ENCODE data around the gene GTF2A1L.
"Not testable (repeated sequence)": the region's sequence is repeated elsewhere in the genome, so short reads cannot be mapped to it uniquely, and the experiment has no call there.

Gene GTF2A1L

DNA sequence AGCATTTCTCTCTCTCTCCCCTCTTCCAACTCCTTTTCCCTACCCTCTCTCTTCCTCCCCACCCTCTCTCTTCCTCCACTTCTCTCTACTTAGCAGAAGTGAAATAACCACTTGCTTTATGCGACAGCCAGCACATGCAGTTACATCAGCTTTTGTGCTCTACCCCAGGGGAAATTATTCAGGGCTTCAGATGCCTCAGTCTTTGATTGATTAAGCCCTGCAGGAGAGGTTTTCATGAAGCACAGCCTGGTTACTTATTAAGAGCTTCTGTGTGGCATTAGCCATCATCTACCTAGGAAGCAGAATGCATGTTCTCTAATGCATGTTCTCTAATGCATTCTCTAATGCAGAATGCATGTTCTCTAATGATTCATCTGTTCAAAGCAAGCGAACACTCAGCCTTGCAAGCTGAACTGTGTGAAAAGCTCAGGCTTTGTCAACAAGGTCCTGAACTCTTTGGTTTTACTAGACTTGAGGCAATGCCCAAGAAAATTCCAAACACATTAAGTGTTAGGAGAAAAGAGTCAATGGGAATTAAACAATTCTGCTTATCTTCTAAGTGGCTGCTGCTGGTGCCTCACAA lies 81.8 kb downstream of the GTF2A1L start:
- ChIA-PET POLR2A (no interaction called here), CTCF (interaction anchor here (0.8 kb wide), 1 partner anchor 28 kb away, joined by 3 read pairs; no protein-coding TSS in a partner anchor)
- no peak for DNase-seq (ENCODE audit: extremely low spot score)
- no peak for TF ChIP-seq ELF4 (IDR thresholded peaks at IDR 0.05)
- no peak for TF ChIP-seq NFRKB (IDR thresholded peaks at IDR 0.05)

DNA sequence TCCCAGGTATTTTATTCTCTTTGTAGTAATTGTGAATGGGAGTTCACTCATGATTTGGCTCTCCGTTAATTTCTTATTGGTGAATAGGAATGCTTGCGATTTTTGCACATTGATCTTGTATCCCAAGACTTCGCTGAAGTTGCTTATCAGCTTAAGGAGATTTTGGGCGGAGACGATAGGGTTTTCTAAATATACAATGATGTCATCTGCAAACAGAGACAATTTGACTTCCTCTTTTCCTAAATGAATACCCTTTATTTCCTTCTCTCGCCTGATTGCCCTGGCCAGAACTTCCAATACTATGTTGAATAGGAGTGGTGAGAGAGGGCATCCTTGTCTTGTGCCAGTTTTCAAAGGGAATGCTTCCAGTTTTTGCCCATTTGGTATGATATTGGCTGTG lies 86.0 kb downstream of the GTF2A1L start:
- CTCF ChIA-PET; POLR2A ChIA-PET; DNase-seq (ENCODE audit: extremely low spot score): not testable (repeated sequence)

GRCh38 chr2:48707466-48707865 lies 89.8 kb downstream of the GTF2A1L start:
- no peak for DNase-seq (ENCODE audit: extremely low spot score)
- ChIA-PET POLR2A (no interaction called here), CTCF (no interaction called here)
- TF ChIP-seq ARNT (IDR thresholded peaks at IDR 0.05) (no peak), CTBP1 (IDR thresholded peaks at IDR 0.05; ENCODE audit: borderline replicate concordance) (no peak), L3MBTL2 (conservative IDR thresholded peaks at IDR 0.05) (no peak)
- TF ChIP-seq, protein P1, sequence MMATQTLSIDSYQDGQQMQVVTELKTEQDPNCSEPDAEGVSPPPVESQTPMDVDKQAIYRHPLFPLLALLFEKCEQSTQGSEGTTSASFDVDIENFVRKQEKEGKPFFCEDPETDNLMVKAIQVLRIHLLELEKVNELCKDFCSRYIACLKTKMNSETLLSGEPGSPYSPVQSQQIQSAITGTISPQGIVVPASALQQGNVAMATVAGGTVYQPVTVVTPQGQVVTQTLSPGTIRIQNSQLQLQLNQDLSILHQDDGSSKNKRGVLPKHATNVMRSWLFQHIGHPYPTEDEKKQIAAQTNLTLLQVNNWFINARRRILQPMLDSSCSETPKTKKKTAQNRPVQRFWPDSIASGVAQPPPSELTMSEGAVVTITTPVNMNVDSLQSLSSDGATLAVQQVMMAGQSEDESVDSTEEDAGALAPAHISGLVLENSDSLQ (IDR thresholded peaks at IDR 0.05): no peak

DNA sequence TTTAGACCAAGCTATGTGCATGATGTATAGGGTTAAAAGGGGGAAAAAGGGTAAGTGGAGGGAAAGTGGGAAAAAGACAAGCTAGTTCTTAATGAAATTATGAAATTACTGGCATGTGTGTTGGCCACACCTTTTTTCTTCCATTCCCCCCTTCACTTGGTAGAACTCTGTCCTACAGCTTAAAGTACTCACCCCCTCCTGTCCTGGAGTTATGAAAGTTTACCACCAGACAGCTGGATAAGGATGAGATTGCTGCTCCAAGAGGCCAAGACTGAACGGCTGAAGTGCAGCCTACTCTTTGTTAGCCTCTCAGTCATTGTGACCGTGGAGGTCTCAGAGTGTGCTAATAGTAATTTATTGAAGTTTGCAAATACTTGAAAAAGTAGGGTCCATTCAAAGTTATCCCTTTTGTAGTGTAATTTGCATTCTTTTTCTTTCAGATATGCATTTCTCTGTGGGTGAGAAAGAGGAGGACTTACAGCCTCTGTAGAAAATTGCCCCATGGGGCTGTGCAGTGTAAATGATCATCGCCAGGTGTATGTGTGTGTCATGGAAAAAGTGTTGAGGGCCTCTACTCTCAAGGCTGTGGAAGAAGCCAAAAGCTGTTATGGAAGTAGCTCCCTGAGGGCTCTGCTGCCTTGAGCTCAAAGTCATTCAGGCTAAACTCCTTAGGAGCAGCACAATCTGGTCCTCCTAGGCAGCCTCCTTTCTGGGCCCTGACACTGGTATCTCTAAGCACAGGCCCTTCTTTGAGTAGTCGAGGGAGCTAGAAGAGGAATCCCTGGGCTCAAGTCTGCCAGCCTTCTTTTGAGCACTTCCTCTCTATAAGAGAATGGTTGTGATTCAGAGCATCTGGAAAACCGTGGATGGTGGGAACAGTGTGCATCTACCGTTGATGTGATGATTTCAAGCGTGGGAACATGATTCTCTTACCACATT lies 91.7 kb downstream of the GTF2A1L start:
- no peak for DNase-seq (ENCODE audit: extremely low spot score)
- ChIA-PET POLR2A (no interaction called here), CTCF (no interaction called here)
- TF ChIP-seq BHLHE40 (IDR thresholded peaks at IDR 0.05; ENCODE audit: borderline replicate concordance) (no peak), CTBP1 (IDR thresholded peaks at IDR 0.05; ENCODE audit: borderline replicate concordance) (no peak), HDGF (IDR thresholded peaks at IDR 0.05; ENCODE audit: borderline replicate concordance) (no peak), LEF1 (IDR thresholded peaks at IDR 0.05; ENCODE audit: borderline replicate concordance) (no peak), TARDBP (IDR thresholded peaks at IDR 0.05) (no peak), FOXM1 (IDR thresholded peaks at IDR 0.05; ENCODE audit: borderline replicate concordance) (no peak), ARNT (IDR thresholded peaks at IDR 0.05) (no peak), FOXK2 (IDR thresholded peaks at IDR 0.05) (no peak), SUZ12 (IDR thresholded peaks at IDR 0.05) (no peak), SP1 (IDR thresholded peaks at IDR 0.05) (no peak), FOXA1 (IDR thresholded peaks at IDR 0.05) (no peak), ZNF384 (IDR thresholded peaks at IDR 0.05) (no peak), NFRKB (IDR thresholded peaks at IDR 0.05) (no peak), ELF4 (IDR thresholded peaks at IDR 0.05) (no peak), L3MBTL2 (conservative IDR thresholded peaks at IDR 0.05) (no peak)
- TF ChIP-seq, protein P1 (IDR thresholded peaks at IDR 0.05): no peak

DNA sequence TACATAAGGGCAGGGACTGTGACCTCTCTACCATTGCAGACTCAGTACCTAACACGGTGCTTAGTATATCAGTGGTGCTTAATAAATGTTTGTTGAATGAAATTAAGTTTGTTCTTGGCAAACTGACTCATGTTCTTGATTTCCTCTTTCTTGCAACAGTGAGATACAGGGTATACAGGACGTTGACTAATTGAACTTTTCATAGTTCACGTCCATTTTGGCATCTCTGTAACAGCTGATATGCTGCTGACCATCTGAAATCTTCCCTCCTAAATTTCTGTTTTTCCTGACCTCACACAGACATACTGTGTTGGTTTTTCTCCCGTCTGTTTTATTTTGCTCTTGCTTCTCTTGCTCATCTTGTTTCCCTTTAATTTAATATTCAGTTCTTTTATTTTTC lies 93.7 kb downstream of the GTF2A1L start:
- ChIA-PET CTCF (no interaction called here), POLR2A (no interaction called here)
- TF ChIP-seq CTBP1 (IDR thresholded peaks at IDR 0.05; ENCODE audit: borderline replicate concordance) (no peak), SUZ12 (IDR thresholded peaks at IDR 0.05) (no peak), FOXA1 (IDR thresholded peaks at IDR 0.05) (no peak)
- DNase-seq (ENCODE audit: extremely low spot score): no peak

DNA sequence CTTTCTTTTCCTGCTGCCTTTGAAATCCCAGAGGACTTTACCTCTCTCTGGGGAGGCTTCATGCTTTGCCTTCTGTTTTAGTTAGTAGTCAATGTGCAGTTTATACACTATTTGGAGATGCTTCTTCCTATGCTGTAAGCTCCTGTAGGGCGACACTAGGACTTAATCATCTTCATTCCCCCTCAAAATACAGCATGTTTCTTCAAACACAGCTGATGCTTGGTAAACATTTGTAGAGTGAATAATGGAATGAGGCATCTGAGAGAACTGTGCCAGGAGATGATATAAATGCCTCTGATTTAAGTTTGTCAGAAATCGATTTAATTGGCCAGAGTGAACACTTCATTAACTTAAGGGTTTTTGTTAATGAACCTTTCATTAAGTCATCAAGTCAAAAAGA lies 94.5 kb downstream of the GTF2A1L start:
- CTCF ChIA-PET: no interaction called here
- POLR2A ChIA-PET: no interaction called here
- no peak for TF ChIP-seq NFRKB (IDR thresholded peaks at IDR 0.05)
- no peak for TF ChIP-seq SP1 (IDR thresholded peaks at IDR 0.05)
- TF ChIP-seq LEF1 (IDR thresholded peaks at IDR 0.05; ENCODE audit: borderline replicate concordance): no peak
- TF ChIP-seq ZNF384 (IDR thresholded peaks at IDR 0.05): no peak
- no peak for TF ChIP-seq CTBP1 (IDR thresholded peaks at IDR 0.05; ENCODE audit: borderline replicate concordance)
- TF ChIP-seq BHLHE40 (IDR thresholded peaks at IDR 0.05; ENCODE audit: borderline replicate concordance): no peak
- TF ChIP-seq SUZ12 (IDR thresholded peaks at IDR 0.05): no peak
- TF ChIP-seq, protein P1 (IDR thresholded peaks at IDR 0.05): no peak
- no peak for TF ChIP-seq ELF4 (IDR thresholded peaks at IDR 0.05)
- no peak for TF ChIP-seq HDGF (IDR thresholded peaks at IDR 0.05; ENCODE audit: borderline replicate concordance)
- no peak for TF ChIP-seq FOXA1 (IDR thresholded peaks at IDR 0.05)
- no peak for TF ChIP-seq ARNT (IDR thresholded peaks at IDR 0.05)
- TF ChIP-seq FOXK2 (IDR thresholded peaks at IDR 0.05): no peak
- no peak for TF ChIP-seq L3MBTL2 (conservative IDR thresholded peaks at IDR 0.05)
- TF ChIP-seq TARDBP (IDR thresholded peaks at IDR 0.05): no peak
- TF ChIP-seq FOXM1 (IDR thresholded peaks at IDR 0.05; ENCODE audit: borderline replicate concordance): no peak
- DNase-seq (ENCODE audit: extremely low spot score): no peak

DNA sequence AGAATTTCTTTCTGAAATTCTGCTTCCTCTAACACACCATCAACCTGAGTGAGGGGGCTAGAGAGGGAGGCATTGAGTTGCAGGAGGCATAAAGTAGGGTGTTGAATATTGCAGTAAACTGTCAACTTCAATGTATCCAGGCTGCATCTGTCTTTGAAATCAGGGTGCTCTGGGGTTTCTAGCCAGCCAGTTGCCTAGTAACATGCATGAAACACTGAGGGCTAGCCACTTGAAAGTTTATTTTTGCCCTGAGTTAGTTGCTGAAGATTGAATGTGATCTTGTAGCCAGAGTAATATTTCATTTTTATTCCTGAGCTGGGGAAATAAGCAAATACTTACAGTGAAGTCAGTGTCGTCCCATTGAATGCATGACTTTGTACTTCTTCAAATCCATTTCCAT lies 96.0 kb downstream of the GTF2A1L start:
- TF ChIP-seq HDGF (IDR thresholded peaks at IDR 0.05; ENCODE audit: borderline replicate concordance): no peak
- TF ChIP-seq SP1 (IDR thresholded peaks at IDR 0.05): no peak
- TF ChIP-seq, protein P1 (IDR thresholded peaks at IDR 0.05): no peak
- TF ChIP-seq ZNF384 (IDR thresholded peaks at IDR 0.05): no peak
- no peak for TF ChIP-seq FOXM1 (IDR thresholded peaks at IDR 0.05; ENCODE audit: borderline replicate concordance)
- TF ChIP-seq TARDBP (IDR thresholded peaks at IDR 0.05): no peak
- TF ChIP-seq ELF4 (IDR thresholded peaks at IDR 0.05): no peak
- TF ChIP-seq ARNT (IDR thresholded peaks at IDR 0.05): no peak
- no peak for TF ChIP-seq FOXK2 (IDR thresholded peaks at IDR 0.05)
- no peak for TF ChIP-seq NFRKB (IDR thresholded peaks at IDR 0.05)
- no peak for TF ChIP-seq FOXA1 (IDR thresholded peaks at IDR 0.05)
- no peak for TF ChIP-seq CTBP1 (IDR thresholded peaks at IDR 0.05; ENCODE audit: borderline replicate concordance)
- no peak for TF ChIP-seq BHLHE40 (IDR thresholded peaks at IDR 0.05; ENCODE audit: borderline replicate concordance)
- POLR2A ChIA-PET: interaction anchor here (0.6 kb wide), 1 partner anchor 135 kb away, joined by 3 read pairs; no protein-coding TSS in a partner anchor
- CTCF ChIA-PET: no interaction called here
- DNase-seq (ENCODE audit: extremely low spot score): no peak

All from HEK293T (cell line).